Epithelial cell of proximal tubule (primary cell): ENCODE data around the gene MC1R. TPM values are rescaled to one million over a fixed set of nuclear protein-coding genes. Genes with fewer than 3 reads are reported as not detected.
"Not testable (repeated sequence)": the region's sequence is repeated elsewhere in the genome, so short reads cannot be mapped to it uniquely, and the experiment has no call there.

ENCODE experiments used
- DNase-seq: peaks from one replicate; pipeline ENCODE4 v3.0.0-alpha.2; 2011; ENCODE audit warnings: low read depth
- H3K4me3 ChIP-seq: 2 replicates; pipeline ENCODE4 v1.5.1; 2011; ENCODE audit warnings: low read depth, mild to moderate bottlenecking, low read length
- total RNA-seq: library from RNA; depleted of rRNA; stranded (reverse); fragments of >200 nt; gene quantifications from 2 replicates; pipeline ENCODE4 v1.2.3, GENCODE V29; 2015
- TF ChIP-seq, protein P1 (sequence below): conservative IDR thresholded peaks from 2 replicates; pipeline ENCODE4 v1.5.1; 2012; ENCODE audit warnings: low read depth, mild to moderate bottlenecking, low read length

Gene MC1R
- total RNA-seq, 1 donor from 2014 or later = 2.5 TPM

DNA sequence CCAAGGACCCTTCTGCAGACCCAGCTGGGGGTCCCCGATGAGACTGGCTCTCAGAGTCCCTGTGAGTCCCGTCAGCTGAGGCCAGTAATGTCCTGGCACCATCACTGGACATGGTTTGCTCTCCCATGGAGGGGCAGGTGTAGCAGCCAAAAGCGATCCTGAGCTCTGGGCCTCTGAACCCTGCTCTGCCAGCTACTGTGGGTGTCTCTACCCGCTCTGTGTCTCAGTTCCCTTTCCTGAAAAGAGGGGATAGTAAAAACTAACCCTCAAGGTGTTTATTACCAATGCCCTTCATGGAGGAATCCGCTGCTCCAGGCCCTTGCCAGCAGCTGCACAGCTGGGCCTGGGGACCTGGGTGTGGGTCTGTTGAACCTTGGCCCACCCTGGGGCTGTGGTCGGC is 13.3 kb downstream of the MC1R start:
- DNase-seq = no peak
- no peak overlapping the region for H3K4me3 ChIP-seq
- TF ChIP-seq, protein P1, sequence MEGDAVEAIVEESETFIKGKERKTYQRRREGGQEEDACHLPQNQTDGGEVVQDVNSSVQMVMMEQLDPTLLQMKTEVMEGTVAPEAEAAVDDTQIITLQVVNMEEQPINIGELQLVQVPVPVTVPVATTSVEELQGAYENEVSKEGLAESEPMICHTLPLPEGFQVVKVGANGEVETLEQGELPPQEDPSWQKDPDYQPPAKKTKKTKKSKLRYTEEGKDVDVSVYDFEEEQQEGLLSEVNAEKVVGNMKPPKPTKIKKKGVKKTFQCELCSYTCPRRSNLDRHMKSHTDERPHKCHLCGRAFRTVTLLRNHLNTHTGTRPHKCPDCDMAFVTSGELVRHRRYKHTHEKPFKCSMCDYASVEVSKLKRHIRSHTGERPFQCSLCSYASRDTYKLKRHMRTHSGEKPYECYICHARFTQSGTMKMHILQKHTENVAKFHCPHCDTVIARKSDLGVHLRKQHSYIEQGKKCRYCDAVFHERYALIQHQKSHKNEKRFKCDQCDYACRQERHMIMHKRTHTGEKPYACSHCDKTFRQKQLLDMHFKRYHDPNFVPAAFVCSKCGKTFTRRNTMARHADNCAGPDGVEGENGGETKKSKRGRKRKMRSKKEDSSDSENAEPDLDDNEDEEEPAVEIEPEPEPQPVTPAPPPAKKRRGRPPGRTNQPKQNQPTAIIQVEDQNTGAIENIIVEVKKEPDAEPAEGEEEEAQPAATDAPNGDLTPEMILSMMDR = no peak

- DNase-seq, H3K4me3 ChIP-seq: not testable (repeated sequence)
These were observed 15.4 kb downstream of the MC1R start for GRCh38 chr16:89934019-89934418.

- TF ChIP-seq, protein P1 = no peak
- no peak for DNase-seq
- H3K4me3 ChIP-seq = no peak overlapping the region
These were observed 16.2 kb downstream of the MC1R start for GRCh38 chr16:89934611-89935553.

GRCh38 chr16:89935620-89936019 is 17.0 kb downstream of the MC1R start:
- DNase-seq, H3K4me3 ChIP-seq: not testable (repeated sequence)

GRCh38 chr16:89936034-89936433 is 17.4 kb downstream of the MC1R start:
- TF ChIP-seq, protein P1 = no peak
- H3K4me3 ChIP-seq = no peak overlapping the region
- DNase-seq = no peak

- TF ChIP-seq, protein P1 = no peak
- no peak for DNase-seq
- no peak overlapping the region for H3K4me3 ChIP-seq
These were observed 17.8 kb downstream of the MC1R start for GRCh38 chr16:89936508-89936907.

DNA sequence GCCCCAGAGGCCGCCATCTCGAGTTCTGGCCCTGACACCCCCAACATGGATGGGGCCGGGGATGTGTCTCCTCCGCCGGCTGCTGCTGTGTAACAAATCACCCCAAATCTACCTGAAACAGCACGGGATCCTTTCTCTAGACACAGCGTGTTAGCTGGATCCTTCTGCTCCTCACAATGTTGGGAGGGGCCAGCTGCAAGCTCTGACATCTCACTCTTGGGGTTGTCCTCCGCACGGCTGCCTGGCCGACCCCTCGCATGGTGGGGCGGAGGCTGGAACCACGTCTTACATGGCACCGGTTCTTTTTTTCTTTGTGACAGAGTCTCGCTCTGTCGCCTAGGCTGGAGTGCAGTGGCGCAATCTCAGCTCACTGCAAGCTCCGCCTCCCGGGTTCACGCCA is 18.3 kb downstream of the MC1R start:
- DNase-seq = no peak
- H3K4me3 ChIP-seq = no peak overlapping the region
- TF ChIP-seq, protein P1 = no peak
